GM12873 (cell line): Measurements from ENCODE around the gene OR2J3.

Experiments
- CTCF ChIP-seq: IDR thresholded peaks from 2 replicates; pipeline ENCODE4 v1.5.1; 2012; ENCODE audit warnings: low read depth, mild to moderate bottlenecking, moderate library complexity, low read length, control low read depth; ENCODE audit not compliant: insufficient read depth; ENCODE audit errors: missing control alignments

Gene OR2J3

DNA sequence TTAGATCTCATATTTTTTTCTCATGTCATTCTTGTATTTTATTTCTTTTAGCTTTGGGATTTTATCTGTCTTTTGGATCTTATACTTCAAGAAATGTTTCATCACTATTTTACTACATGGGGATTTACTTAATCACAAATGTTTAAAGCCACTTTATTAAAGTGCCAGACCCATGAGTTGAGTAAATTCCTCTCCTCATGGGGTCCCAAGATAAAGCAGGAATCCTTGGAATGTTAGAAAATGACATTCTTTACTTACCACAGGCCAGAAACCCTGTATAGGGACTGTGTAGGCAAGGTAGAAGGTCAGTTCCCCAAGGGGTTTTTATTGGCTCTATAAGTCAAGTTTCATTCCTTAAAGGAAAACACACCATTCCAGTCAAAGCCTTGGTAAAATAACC lies 34.5 kb downstream of the OR2J3 start:
- no peak for TF ChIP-seq CTCF

GRCh38 chr6:29146179-29146578 lies 38.3 kb downstream of the OR2J3 start:
- no peak for TF ChIP-seq CTCF

DNA sequence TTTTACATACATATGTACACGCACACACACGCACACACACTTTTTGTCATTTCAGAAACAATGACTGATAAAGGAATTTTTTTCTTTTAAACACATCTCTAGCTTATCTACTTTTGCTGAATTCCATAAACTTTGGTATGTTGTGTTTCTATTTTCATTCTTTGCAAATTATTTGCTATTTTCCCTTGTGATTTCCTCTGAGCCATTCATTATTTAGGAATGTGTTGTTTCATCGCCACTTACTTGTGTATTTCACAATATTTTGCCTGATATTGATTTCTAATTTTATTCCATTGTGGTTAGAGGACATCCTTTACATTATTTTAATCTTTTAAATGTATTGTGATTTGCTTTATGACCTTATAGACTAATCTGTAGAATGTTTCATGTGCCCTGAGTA lies 39.2 kb downstream of the OR2J3 start:
- TF ChIP-seq CTCF = no peak

GRCh38 chr6:29153083-29153482 lies 45.2 kb downstream of the OR2J3 start:
- TF ChIP-seq CTCF = no peak
